Stomach (tissue), 4 donors: Measurements from ENCODE around the gene TMEM187.

Experiments
- CTCF ChIP-seq, 7 experiments: fragments of 450-650 bp in 4 of 7; fragments of 200-600 bp in 3 of 7; sonication (generic) in 3 of 7; IDR thresholded peaks; one replicate each; pipeline ENCODE4 v1.5.1; 2016 to 2019; ENCODE audit warnings: antibody characterized with exemption in 7 of 7, control low read depth in 2 of 7, mild to moderate bottlenecking in 1 of 7
- POLR2A ChIP-seq, 4 donors: fragments of 450-650 bp; IDR thresholded peaks; one replicate each; pipeline ENCODE4 v1.6.1; 2016; ENCODE audit warnings: antibody characterized with exemption in 4 of 4, control low read depth in 2 of 4, mild to moderate bottlenecking in 1 of 4, moderate library complexity in 1 of 4
- POLR2AphosphoS5 ChIP-seq, 3 donors: sonication (generic); formaldehyde crosslinking; IDR thresholded peaks; one replicate each; pipeline ENCODE4 v1.6.1; 2016; ENCODE audit warnings: antibody characterized with exemption in 3 of 3

GRCh38 chrX:153930011-153930910 lies 42.3 kb upstream of the TMEM187 start:
- TF ChIP-seq CTCF (IDR thresholded peaks at IDR 0.05) (no peak), POLR2A (IDR thresholded peaks at IDR 0.05) (no peak), POLR2AphosphoS5 (IDR thresholded peaks at IDR 0.05) (no peak)
